Ecto neural progenitor cell (in vitro differentiated cells): ENCODE data around the gene KHDRBS2.

Source experiments
- DNase-seq: peaks from one replicate; pipeline ENCODE4 v3.0.0-alpha.2; 2018; ENCODE audit warnings: low spot score

Gene KHDRBS2

GRCh38 chr6:62285612-62286469 lies at the start of gene KHDRBS2:
Gene KHDRBS2 (minus strand): TSS chr6:62286225.
- DNase-seq, result peak; percentile 96

DNA sequence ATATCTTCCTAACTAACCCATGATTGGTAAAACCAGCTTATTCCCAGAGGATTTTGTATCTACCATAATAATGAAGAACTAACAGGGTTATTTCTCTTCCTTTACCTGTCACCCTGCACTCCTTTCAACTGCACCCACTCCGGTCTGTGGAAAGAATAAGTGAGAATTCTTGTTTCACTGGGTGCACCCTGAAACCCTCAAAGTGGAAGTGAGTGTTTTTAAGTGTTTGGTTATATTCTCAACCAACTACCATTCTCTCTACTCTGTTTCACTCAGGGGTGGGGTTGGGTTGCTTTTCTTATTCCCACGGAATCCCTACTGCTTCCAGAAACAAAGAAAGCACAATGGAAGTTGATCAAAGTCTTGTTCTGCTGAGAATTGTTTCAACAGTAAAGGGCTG lies 42.6 kb upstream of the KHDRBS2 start:
- DNase-seq, result no peak

GRCh38 chr6:62324834-62325233 lies 38.8 kb upstream of the KHDRBS2 start:
- no peak for DNase-seq

- no peak for DNase-seq
Measured at GRCh38 chr6:62323818-62324431, 37.9 kb upstream of the KHDRBS2 start.

DNA sequence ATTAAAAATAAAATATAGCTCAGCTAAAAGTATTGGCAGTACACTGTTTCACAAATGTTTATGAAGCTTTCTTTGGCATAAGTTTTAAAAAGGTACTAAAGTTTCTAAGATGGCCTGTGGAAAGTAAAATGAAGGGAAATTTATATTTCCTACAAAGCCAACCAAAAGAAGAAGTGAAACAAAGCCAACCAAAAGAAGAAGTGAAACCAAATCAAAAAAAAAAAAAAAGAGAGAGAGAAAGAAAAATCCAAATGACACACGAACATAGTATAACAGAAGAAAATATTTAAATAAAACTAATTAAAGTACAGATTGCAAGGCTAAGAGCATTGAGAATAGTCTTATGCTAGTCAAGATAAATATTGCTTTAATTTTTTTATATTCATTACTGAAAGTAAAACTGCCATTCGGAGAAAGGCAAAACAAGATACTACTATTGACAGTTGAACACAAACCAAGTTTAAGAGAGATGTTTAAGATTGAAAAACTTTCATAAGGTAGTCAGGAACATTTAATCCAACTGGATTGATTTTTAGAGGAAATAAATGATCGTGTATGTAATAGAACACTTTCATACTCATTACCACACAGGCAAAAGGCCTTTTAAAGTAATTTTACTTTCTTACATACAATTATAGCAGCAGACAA lies 12.8 kb upstream of the KHDRBS2 start:
- DNase-seq, result no peak

DNA sequence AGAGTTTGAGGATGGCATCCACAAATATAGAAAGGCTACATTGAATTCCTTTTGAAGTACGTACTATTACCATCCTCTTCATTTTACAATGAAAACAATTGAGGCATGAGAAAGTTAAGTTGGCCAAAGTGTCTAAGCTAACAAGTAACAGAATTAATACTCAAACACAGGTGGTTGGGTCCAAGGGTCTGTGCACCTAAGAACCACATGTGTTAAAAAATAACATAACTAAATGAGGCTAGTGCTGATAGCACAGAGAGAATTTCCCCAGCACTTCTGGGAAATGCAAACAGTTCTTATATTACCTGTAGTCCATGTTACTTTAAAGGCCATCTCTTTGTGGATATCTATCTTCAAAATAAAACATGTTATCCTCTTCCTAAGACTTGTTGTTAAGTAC lies 10.5 kb upstream of the KHDRBS2 start:
- no peak for DNase-seq

- no peak for DNase-seq
Measured at GRCh38 chr6:62288974-62289373, 2.9 kb upstream of the KHDRBS2 start.

GRCh38 chr6:62288562-62288961 lies 2.5 kb upstream of the KHDRBS2 start:
- DNase-seq, result no peak

DNA sequence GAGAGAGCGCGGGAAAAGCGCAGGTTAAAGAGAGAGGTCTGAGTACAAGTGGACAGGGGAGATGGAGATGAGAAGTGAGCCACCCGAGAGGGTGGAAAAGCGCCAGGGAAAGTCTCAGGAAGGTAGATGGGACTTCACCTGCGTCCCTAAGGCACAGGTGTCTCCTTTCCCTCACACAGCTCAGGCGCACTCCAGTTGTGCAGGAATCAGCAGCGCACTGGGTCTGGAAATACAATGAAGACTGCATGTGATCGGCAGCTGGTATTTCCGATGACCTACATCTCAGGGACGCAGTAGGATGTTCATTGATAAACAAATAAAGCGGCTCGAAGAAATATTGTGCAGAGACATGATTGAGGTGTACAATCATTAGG lies 432 bp upstream of the KHDRBS2 start:
- DNase-seq, result no peak

DNA sequence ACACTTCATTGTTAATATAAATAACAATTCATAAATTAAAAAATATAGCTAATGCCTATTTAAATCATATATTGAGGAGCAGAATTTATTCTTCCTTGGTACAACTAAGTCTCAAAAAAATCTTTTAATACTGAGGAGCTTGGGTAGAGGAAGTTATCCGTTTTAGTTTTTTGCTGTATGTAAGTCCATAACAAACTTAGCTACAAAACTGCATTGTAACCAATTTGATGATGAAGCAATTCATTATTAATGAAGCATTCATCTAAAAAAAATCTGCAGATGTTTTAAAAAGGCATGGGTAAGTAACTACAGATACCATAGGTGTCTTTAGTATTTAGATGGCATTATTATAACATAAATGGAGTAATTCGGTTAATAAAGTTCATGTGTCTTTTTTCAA lies 1.3 kb downstream of the KHDRBS2 start:
- DNase-seq, result no peak

- no peak for DNase-seq
Measured at GRCh38 chr6:62283796-62284411, 2.1 kb downstream of the KHDRBS2 start.

DNA sequence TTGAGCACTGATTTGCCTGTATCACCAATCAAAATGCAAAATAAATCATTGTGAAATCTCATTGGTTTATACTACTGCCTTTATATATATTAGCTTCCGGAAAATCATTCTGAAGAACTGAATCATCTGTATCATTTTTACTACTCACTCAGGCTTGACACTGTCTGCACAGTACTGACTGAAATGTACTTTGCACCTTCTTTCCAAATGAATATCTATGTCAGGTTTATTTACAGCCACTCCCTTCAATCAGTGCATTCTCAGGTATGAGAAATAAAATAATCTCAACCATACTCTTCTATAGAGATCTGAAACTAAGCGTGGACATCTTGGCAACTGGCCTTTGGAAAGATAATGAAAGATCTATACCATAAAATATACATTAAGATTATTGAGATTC lies 2.7 kb downstream of the KHDRBS2 start:
- DNase-seq, result no peak

GRCh38 chr6:62280099-62280498 lies 5.9 kb downstream of the KHDRBS2 start:
- DNase-seq, result no peak

- no peak for DNase-seq
Measured at GRCh38 chr6:62272114-62272513, 13.9 kb downstream of the KHDRBS2 start.

GRCh38 chr6:62265906-62266525 lies 20.0 kb downstream of the KHDRBS2 start:
- DNase-seq, result no peak

DNA sequence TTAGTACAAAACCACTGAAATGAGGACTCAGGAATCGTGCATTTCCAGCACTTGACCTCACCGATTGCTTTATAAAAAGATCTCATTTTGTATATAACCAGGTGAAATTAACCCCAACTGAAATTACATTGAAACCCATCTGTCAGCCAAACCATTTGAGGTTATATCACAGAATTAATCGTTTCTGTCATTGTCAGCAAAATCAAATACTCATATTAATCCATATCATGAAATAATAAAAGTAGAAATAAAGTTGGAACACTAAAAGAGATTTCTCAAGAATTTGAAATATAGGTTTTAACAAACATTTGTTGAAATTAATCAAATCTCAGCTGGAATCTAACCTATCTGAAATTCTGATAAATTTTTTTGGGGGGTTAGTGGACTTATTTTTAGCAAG lies 23.7 kb downstream of the KHDRBS2 start:
- DNase-seq, result no peak

DNA sequence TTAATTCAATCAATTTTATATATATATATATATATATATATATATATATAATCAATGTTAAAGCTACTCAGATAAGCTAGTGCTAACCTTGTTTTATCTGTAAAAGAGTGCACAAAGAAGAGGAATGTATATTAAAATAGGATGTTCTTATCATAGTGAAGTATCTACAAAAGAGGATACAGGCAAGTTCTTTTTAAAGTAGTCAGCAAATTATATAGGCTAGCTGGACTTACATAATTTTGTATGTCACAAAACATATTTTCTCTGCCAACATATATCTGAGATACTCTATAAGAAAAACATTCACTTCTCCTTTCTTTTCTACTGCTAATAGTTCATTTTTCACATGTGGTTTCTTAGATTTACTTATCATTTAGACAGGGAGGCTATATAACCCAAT lies 39.9 kb downstream of the KHDRBS2 start:
- DNase-seq, result no peak

DNA sequence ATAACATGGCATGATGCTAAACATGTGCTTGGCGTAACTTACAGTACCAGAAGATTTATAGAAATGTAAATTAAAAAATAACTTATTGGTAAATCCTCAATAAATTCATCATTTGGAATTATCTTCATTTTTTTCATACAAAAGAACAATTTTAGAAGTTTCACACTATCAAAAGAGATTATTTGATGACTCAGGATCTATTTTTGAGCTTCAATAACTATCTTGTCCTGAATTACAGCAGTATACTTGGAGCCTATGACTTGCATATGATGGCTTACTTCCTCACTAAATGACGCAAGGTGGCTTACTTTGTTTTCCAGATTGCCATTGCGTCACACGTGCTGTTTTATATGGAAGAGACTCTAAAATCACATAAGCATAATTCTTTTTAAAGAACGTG lies 49.2 kb downstream of the KHDRBS2 start:
- DNase-seq, result no peak

- no peak for DNase-seq
Measured at GRCh38 chr6:62229231-62229630, 56.8 kb downstream of the KHDRBS2 start.

DNA sequence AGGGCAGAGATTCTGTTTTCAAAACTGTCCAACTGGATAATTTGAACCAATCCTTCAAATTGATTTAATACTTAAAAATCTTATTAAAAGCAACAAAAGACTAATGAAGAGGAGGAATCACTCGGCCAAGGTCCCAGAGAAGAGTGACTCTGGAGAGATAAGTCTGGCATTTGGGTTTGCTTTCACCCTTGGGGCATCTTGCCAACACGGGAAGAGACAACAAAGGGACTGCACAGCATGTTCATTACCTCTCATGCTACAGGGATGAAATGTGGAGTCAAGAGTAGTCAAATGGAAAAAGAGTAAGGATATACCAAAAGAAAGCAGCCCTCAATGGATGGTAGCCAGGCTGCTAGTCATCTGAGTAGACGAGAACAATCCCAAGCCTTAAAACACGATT lies 68.2 kb downstream of the KHDRBS2 start:
- DNase-seq, result no peak

DNA sequence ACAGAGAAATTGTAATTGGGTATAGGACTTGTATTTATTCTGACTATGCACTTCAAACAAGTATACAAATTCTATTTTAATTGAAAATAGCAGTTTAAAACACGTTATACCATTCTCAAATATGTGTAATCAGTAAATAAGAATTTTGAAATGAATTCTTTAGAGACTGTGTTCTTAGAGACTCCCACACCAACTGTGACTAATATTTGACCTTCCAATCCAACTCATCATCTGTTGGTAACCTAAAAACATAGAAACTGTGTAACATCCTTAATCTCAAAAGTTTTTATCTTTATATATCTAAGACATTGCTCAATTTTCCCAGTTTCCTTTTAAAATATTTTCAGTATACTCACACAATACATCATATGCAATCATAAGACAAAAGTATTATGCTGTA lies 83.9 kb downstream of the KHDRBS2 start:
- no peak for DNase-seq

DNA sequence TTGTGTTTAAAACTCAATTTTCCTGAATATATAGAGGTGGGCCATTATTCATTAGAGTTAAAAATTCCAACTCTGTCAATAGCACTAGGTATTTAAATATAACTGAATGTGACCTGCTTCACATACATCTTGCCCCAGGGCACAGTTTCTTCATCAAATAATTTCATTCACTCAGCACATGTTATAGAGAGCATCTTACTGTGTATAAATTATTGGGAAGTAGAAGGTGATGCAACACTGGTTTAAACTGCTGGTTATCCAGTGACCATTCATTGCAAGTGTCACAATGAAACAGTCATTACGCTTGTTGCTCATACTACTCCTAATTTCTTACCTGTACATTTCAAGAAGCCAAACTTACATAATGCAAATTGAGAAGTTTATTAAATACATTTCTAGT lies 93.4 kb downstream of the KHDRBS2 start:
- DNase-seq, result no peak
